ENCODE measurements around the gene RBFOX2.

Gene RBFOX2

DNA sequence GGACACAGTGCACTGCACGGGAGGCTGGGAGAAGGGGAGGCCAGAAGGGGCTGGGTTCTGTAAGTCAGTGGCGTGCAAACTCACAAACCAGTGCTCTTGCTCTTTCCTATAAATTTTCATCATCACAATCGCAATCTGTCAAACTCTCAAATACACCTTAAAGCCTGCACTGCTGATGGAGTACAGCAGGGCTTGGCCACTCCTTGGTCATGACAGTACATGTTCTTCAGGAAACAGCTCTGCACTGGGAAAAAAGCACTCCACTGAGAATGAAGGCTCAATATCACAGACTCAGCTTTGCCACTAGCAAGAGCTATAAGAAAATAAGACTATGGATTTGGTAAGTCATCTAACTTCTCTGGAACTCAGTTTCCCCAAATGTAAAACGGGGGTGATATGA is 111.0 kb downstream of the RBFOX2 start:
- Mint-ChIP-seq H3K36me3 (no peaks in the 10 kb centered on the region), H3K9me3 (no peaks in the 10 kb centered on the region), H3K27ac (no peak overlapping the region), H3K27me3 (peaks cover 5% of the 10 kb centered on the region), H3K4me1 (peaks cover 21% of the 10 kb centered on the region), H3K4me3 (no peak overlapping the region)

DNA sequence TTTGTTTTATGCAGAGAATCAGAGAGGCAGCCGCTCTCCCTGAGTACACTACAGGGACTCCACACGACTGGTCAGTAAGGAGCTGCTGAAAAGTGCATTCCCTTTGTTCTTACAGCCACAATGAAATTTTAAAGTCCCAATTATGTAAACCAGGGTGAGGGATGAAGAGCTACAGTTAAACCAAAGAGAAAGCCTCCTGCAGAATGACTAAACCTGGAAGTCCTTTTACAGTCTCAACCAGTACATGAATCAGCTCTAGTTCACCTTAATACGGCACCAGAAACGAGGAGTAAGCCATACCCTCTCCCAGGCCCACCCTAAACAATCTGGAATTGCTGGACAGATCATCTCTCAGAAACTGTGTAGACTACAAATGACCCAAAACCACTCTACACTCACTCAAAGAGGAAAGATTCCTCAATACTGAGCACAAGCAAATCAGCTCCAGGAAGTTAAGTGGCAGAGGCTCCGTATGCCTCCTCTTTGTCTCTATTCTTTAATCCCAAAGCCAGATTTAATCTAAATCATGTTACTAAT is 113.1 kb downstream of the RBFOX2 start:
- Mint-ChIP-seq H3K9me3 (no peaks in the 10 kb centered on the region), H3K36me3 (no peaks in the 10 kb centered on the region), H3K4me3 (peak overlapping the region; percentile 49)

DNA sequence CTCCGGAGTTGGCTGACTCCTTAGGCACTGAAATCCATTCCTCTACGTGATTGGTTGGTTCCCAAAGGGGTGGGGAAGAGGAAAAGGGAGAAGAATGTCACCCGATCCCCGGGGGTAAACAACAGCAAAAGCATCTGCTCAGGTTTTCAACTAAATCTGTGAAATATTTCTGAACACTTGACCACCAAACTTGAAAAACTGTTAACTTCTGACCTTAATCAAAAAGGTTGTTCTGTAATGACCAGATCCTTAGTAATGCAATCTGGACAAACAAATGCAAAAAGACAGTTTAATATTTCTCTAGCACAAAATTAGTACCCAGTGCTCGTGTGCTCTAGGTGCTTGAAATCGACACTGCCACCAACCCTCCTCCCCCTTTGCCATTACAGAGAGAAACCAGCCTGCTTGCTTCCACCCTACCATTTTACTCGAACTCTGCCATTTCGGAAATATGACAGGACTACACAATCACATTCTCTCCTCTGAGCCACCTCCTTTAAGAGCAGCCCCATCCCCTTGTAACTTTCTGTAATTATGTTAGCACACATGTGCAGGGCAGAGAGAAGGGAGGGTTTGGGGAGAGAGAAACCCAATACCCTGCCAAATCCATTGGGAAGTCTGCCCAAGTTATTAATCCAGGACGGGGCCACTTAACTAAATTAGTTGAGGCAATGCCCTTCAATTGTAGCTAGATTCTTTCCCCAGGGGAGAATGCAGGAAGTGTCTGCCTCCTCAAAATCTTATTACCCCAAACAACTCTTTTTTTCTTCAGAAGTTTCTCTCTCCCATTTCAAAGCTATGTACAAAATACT is 113.8 kb downstream of the RBFOX2 start:
- no peak overlapping the region for H3K27ac Mint-ChIP-seq
- H3K36me3 Mint-ChIP-seq = no peaks in the 10 kb centered on the region
- H3K4me1 Mint-ChIP-seq = peaks cover 18% of the 10 kb centered on the region
- peaks cover 5% of the 10 kb centered on the region for H3K27me3 Mint-ChIP-seq
- H3K4me3 Mint-ChIP-seq = peak overlapping the region; percentile 49
- no peaks in the 10 kb centered on the region for H3K9me3 Mint-ChIP-seq

More for the DNA sequence above, 113.1 kb downstream of the RBFOX2 start:
- Mint-ChIP-seq H3K27me3 (peaks cover 5% of the 10 kb centered on the region), H3K27ac (no peak overlapping the region), H3K4me1 (peaks cover 18% of the 10 kb centered on the region)

DNA sequence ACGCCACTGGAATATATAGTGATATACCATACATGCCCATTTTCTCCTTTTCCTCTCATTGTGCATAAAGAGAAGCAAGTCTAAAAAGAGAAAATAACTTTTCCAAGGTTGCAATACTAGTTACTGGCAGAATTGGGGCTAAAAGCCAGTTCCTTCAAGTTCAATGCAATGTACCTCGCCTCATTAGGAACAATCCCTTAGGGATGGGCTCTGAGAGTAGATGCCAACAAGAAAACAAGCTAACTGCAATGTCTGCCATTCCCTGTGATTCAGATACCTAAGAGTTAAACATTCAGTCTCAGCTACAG is 114.3 kb downstream of the RBFOX2 start:
- Mint-ChIP-seq H3K4me1 (peaks cover 18% of the 10 kb centered on the region), H3K27me3 (peaks cover 5% of the 10 kb centered on the region), H3K4me3 (peak overlapping the region; percentile 37), H3K36me3 (no peaks in the 10 kb centered on the region), H3K27ac (no peak overlapping the region), H3K9me3 (no peaks in the 10 kb centered on the region)

DNA sequence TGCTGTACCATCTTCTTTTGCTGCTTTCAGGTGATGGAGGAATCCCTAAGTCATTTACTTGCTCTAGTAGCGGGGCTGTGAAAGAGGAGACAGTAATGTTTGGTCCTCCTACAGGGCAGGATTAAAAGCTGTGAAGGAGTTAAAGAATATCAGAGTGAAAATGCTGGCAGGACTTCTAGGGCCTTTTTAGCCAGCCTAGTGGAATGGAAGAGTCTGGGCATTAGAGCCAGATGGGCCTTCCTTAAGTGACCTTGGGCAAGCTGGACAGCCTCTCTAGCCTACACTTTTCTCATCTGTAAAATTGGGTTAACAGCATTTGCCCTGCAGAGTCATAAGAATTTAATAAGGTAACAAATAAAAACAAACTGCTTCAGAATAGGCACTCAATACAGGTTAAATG is 114.7 kb downstream of the RBFOX2 start:
- H3K4me3 Mint-ChIP-seq = no peak overlapping the region
- H3K9me3 Mint-ChIP-seq = no peaks in the 10 kb centered on the region
- H3K27me3 Mint-ChIP-seq = peaks cover 5% of the 10 kb centered on the region
- H3K27ac Mint-ChIP-seq = no peak overlapping the region
- peaks cover 18% of the 10 kb centered on the region for H3K4me1 Mint-ChIP-seq
- H3K36me3 Mint-ChIP-seq = no peaks in the 10 kb centered on the region

DNA sequence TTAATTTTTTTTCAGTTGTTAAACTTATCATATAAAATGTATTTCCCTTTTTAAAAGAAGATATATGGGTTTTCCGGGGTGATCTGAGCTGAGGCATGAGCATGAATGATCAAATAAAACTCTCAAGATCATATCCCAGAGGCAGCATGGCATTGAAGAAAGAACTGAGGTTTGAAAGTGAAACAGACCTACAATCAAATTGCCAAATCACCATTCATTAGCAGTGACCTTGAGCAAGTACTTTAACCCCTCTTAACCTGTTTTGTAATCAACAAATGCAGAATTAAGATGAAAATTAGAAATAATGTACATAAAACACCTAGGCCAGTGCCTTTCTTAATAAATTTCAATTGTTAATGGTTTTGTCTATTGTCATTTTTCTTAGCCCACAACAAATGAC is 116.0 kb downstream of the RBFOX2 start:
- Mint-ChIP-seq H3K36me3 (no peaks in the 10 kb centered on the region), H3K4me3 (no peak overlapping the region), H3K9me3 (no peaks in the 10 kb centered on the region), H3K27ac (no peak overlapping the region), H3K4me1 (peaks cover 18% of the 10 kb centered on the region), H3K27me3 (peaks cover 5% of the 10 kb centered on the region)

DNA sequence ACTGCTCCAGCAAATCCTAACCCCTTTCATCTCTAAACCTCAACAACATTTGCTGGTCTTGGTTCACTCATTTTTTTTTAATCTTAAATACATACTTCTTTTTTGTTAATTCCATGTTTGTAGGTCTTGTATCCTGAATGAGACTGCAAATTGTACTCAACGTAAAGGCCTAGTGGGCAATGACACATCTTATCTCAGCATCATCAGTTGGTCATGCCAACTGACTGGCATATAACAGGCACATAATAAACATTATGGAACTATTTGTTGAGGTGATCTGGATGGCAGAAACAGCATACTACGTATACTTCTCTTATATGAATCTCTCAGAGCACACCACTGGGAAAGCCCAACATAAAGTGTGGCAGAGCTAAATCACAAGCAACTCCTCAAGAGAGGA is 116.7 kb downstream of the RBFOX2 start:
- Mint-ChIP-seq H3K27me3 (peaks cover 5% of the 10 kb centered on the region), H3K4me3 (no peak overlapping the region), H3K4me1 (peaks cover 18% of the 10 kb centered on the region), H3K36me3 (no peaks in the 10 kb centered on the region), H3K9me3 (no peaks in the 10 kb centered on the region), H3K27ac (no peak overlapping the region)

DNA sequence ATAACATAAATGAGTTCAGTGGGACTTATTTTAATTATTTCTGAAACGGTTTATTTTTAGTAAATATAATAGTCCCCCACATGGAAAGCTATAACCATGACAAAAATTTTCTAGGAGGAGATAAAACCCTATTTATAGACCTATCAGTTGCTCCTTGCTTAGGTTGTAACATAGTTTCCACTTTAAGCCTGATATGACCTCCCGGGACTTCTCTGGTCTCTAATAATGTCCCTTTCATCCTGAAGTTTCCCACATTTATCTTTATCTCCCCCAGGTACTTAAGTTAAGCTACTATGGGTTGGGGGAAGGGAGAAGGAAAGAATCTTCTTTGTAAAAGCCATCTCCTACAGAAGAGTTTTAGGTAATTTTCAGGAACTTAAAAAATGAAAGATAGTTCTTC is 117.7 kb downstream of the RBFOX2 start:
- H3K9me3 Mint-ChIP-seq = no peaks in the 10 kb centered on the region
- H3K4me3 Mint-ChIP-seq = no peak overlapping the region
- H3K4me1 Mint-ChIP-seq = peaks cover 18% of the 10 kb centered on the region
- peaks cover 5% of the 10 kb centered on the region for H3K27me3 Mint-ChIP-seq
- no peak overlapping the region for H3K27ac Mint-ChIP-seq
- H3K36me3 Mint-ChIP-seq = no peaks in the 10 kb centered on the region

DNA sequence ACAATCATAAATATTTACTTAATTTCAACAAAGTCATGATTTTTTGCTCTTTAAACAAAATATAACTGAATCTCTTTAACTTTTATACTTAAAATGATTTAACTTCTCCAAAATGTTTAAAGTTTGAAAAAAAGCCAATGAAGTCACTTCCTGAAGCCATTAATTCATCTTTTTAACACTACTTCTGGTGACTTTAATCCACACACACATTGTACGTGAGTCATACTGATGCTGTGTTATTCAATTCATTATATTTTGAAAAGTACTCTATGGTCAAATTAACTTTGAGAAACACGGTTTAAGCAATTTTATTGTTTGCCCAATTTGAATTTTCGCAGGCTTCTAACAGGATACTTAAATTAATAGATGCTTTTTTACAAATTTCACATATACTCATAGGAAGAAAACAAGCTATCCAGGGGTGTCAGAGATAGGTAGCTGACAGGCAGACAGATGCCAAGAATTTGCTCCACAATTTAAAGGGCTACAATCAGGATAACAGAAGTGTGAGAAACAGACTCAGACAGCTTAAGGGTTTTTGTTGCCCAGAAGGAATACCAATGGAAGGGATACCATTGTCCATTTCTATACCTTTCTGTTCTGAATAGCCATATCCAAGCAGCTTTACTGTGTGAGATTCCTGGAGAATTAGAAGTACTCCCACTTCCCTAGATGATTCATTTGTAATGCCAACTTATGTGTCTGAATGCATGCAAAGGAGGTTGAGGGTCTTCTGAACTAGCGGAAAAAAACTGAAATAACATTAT is 118.4 kb downstream of the RBFOX2 start:
- peaks cover 5% of the 10 kb centered on the region for H3K27me3 Mint-ChIP-seq
- no peak overlapping the region for H3K4me3 Mint-ChIP-seq
- peaks cover 10% of the 10 kb centered on the region for H3K4me1 Mint-ChIP-seq
- H3K27ac Mint-ChIP-seq = no peak overlapping the region
- H3K36me3 Mint-ChIP-seq = no peaks in the 10 kb centered on the region
- no peaks in the 10 kb centered on the region for H3K9me3 Mint-ChIP-seq

DNA sequence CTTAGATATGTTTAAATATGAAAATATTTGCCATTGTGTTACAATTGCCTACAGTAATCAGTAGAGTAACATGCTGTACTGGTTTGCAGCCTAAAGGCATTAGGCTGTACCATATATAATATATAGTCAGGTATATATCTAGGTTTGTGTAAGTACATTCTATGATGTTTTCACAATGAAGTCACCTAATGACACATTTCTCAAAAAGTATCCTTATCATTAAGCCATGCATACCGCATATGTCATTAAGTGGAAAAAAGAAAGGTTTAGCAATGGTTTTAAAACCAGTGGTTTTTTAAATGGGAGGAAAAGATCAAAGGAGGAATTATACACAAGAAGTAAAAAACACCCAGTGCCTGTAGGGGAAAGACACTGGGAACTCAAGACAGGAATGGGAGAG is 122.7 kb downstream of the RBFOX2 start:
- Mint-ChIP-seq H3K9me3 (no peaks in the 10 kb centered on the region), H3K4me3 (no peak overlapping the region), H3K4me1 (peaks cover 5% of the 10 kb centered on the region), H3K27ac (peak overlapping the region; percentile 57), H3K27me3 (peaks cover 2% of the 10 kb centered on the region), H3K36me3 (no peaks in the 10 kb centered on the region)

DNA sequence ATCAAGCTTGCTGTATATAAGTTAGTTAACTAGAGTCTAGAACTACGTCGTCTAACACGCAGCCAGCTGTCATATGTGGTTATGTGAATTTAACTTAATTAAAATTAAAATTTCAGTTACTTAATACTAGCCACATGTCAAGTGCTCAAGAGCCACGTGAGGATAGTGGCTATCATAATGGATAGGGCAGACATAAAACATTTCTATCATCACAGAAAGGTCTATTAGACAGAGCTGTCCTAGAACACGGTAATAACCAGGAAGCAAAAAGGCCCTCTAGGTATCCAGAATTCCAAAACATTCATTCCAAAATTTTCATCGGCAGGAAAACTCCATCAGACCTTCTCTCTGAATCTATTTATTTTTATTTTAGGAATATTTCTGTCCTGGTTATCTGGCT is 123.9 kb downstream of the RBFOX2 start:
- no peaks in the 10 kb centered on the region for H3K9me3 Mint-ChIP-seq

DNA sequence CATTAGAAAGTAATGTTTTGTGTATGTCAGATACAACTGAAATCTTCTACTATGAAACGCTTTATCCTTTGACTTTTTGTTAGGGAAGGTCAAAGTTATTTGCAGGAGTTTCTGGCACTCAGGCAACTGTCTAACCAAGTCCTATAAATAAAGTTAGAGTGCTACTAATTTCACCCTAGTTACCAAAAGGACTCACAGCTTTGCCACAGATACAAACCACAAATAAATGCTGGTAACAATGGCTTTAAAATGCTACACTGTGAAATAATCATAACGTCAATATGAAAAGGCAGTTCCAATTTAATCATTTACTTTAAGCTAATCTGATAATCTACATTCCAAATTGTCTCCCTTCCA is 124.3 kb downstream of the RBFOX2 start:
- peaks cover 2% of the 10 kb centered on the region for H3K27me3 Mint-ChIP-seq
- H3K27ac Mint-ChIP-seq = no peak overlapping the region
- peaks cover 14% of the 10 kb centered on the region for H3K4me1 Mint-ChIP-seq
- H3K9me3 Mint-ChIP-seq = no peaks in the 10 kb centered on the region
- H3K4me3 Mint-ChIP-seq = no peak overlapping the region
- no peaks in the 10 kb centered on the region for H3K36me3 Mint-ChIP-seq

More for the DNA sequence above, 123.9 kb downstream of the RBFOX2 start:
- H3K4me3 Mint-ChIP-seq = no peak overlapping the region
- H3K27ac Mint-ChIP-seq = no peak overlapping the region
- no peaks in the 10 kb centered on the region for H3K36me3 Mint-ChIP-seq
- H3K4me1 Mint-ChIP-seq = peaks cover 14% of the 10 kb centered on the region
- peaks cover 2% of the 10 kb centered on the region for H3K27me3 Mint-ChIP-seq

DNA sequence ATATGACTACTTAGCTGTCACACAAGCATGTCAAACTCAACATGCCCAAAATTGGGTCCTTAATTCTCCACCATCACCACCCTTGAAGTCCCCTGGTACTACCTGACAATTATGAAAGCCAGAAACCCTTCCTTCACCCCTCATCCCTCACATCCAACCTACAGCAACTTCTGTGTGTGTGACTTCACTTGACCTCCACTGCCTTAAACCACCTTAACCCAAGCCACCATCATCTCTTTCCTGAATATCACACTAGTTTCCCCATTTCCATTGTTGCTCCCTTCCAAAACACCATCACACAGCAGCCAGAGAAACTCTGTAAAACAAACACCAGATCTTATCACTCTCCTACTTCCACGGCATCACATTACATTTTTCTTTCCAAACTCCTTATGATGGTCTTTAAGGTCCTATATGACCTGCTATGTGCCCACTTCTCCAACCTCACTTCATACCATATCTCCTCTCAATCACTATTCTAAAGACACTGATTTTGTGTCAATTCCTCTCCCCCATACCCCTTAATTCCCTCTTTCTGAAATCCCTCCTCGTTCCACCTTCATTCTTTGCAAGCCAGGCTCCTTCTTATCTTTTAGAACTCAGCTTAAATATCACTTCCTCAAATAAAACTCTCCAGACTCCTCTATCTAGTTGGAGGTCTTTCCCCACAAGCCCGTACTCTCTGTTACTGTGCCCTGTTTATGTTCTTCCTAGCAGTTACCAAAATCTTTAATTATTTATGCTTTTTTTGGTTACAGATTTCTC is 124.9 kb downstream of the RBFOX2 start:
- Mint-ChIP-seq H3K36me3 (no peaks in the 10 kb centered on the region), H3K4me3 (no peak overlapping the region), H3K27me3 (peaks cover 2% of the 10 kb centered on the region), H3K27ac (no peak overlapping the region), H3K9me3 (no peaks in the 10 kb centered on the region), H3K4me1 (peaks cover 14% of the 10 kb centered on the region)

DNA sequence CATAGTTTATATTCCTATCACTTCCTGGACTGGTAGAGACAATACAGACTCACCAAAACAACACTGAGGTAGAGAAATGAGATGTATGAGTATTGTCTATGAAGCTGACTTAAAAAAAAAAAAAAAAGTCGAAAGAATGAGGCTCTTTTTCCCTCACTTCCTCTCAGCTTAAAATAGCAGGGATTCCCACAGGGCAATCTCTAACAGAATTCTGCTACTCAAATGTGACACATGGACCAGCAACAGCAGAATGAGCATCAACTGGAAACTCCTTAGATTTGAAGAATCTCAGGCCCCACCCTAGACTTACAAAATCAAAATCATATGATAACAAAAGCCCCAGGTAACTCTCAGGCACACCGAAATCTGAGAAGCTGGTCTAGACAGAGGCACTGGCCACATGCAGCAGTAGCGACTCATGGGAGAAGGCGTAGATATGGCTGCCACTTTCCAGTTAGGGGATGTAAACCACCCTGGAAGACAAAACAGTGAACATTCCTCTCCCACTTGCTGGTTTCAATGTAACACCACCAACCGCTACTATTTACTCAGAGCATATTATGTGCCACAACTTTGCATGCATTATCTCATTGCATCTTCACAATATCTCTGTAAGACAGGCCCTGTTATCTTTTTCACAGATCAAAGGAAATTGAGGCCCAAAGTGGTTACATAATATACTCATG is 128.0 kb downstream of the RBFOX2 start:
- no peak overlapping the region for H3K4me3 Mint-ChIP-seq

DNA sequence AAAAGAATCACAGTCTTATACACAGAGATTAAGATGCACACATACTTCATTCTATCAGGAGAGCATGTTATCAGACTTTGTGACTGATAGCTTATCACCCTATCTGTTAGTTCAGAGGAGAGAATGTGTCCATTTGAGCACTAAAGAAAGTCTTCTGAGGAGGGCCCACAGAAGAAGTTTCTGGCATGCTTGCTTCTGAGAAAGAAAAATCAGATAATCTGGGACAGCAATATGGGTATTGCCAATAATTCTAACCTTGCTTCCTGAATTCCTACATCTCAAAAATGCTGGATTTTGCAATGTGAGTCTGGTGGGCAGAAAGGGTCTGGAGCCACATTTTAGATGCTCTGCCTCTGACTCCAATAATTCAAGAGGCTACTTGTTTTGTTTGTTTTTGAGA is 128.9 kb downstream of the RBFOX2 start:
- Mint-ChIP-seq H3K4me3 (no peak overlapping the region), H3K27me3 (peaks cover 2% of the 10 kb centered on the region), H3K27ac (no peak overlapping the region)

More for the DNA sequence above, 128.0 kb downstream of the RBFOX2 start:
- H3K27me3 Mint-ChIP-seq = peaks cover 2% of the 10 kb centered on the region
- peaks cover 14% of the 10 kb centered on the region for H3K4me1 Mint-ChIP-seq
- H3K9me3 Mint-ChIP-seq = no peaks in the 10 kb centered on the region
- no peak overlapping the region for H3K27ac Mint-ChIP-seq
- H3K36me3 Mint-ChIP-seq = no peaks in the 10 kb centered on the region

More for the DNA sequence above, 128.9 kb downstream of the RBFOX2 start:
- Mint-ChIP-seq H3K9me3 (no peaks in the 10 kb centered on the region), H3K4me1 (peaks cover 14% of the 10 kb centered on the region), H3K36me3 (no peaks in the 10 kb centered on the region)
